ENCODE results near the gene TNFRSF21. TPM values are rescaled to one million over a fixed set of nuclear protein-coding genes. Genes with fewer than 3 reads are reported as not detected.
"Not testable (repeated sequence)": the region's sequence is repeated elsewhere in the genome, so short reads cannot be mapped to it uniquely, and the experiment has no call there.

The TNFRSF21 gene
- total RNA-seq, 2 donors from 2014 or later, result 24.6 to 26.0 TPM

- intact Hi-C loops (cut with DNase I), result no loop called here
- DNase-seq, result no peak
- WGBS, 2 donors, result 56 to 68% methylated on average over 2 of the region's 2 CpGs
Measured at GRCh38 chr6:47337519-47337918, 27.8 kb upstream of the TNFRSF21 start.

DNA sequence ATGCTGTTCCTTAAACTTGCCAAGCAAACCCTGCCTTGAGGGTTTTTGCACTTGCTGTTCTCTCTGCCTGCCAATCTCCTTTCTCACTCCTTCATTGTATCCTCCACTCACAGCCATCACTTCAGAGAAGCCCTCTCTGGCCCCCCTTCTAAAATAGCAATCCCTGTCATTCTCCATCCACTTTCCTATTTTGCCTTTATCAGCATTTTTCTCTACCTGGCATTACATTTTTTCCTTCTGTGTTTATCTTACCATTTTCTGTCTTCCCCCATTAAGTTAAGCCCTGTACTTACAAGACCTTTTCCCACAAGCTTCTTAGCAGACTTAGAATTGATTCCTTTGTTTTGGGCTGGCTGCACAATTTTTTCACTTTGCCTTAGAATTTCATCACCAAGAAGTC is 26.6 kb upstream of the TNFRSF21 start:
- H3K9me3 ChIP-seq, result no peaks in the 10 kb centered on the region
- DNase-seq, result no peak
- H3K4me1 ChIP-seq, result no peaks in the 10 kb centered on the region
- no peaks in the 10 kb centered on the region for H3K36me3 ChIP-seq (replicated peaks in 1 of 2; ENCODE audit: insufficient read depth in 1 of 2, low read depth in 2 of 2)
- no peak for ATAC-seq
- no peak overlapping the region for H3K4me3 ChIP-seq
- intact Hi-C loops (cut with DNase I), result no loop called here
- TF ChIP-seq CTCF (IDR thresholded peaks at IDR 0.05) (no peak), POLR2A (IDR thresholded peaks at IDR 0.05) (no peak)
- H3K27me3 ChIP-seq, result no peaks in the 10 kb centered on the region
- H3K27ac ChIP-seq, result no peak overlapping the region

More at GRCh38 chr6:47337519-47337918, 27.8 kb upstream of the TNFRSF21 start:
- TF ChIP-seq POLR2A (IDR thresholded peaks at IDR 0.05), result no peak
- no peak for TF ChIP-seq CTCF (IDR thresholded peaks at IDR 0.05)
- Histone ChIP-seq H3K9me3 (no peaks in the 10 kb centered on the region), H3K36me3 (replicated peaks in 1 of 2; ENCODE audit: insufficient read depth in 1 of 2, low read depth in 2 of 2) (no peaks in the 10 kb centered on the region), H3K27me3 (no peaks in the 10 kb centered on the region), H3K4me3 (no peak overlapping the region), H3K27ac (no peak overlapping the region), H3K4me1 (no peaks in the 10 kb centered on the region)
- no peak for ATAC-seq

- Histone ChIP-seq H3K27me3 (no peaks in the 10 kb centered on the region), H3K9me3 (no peaks in the 10 kb centered on the region), H3K4me3 (no peak overlapping the region), H3K4me1 (no peaks in the 10 kb centered on the region), H3K36me3 (replicated peaks in 1 of 2; ENCODE audit: insufficient read depth in 1 of 2, low read depth in 2 of 2) (no peaks in the 10 kb centered on the region), H3K27ac (no peak overlapping the region)
- ATAC-seq (no peak), DNase-seq (peak in 1 of 4 donors; percentile 29)
- intact Hi-C loops (cut with DNase I), result no loop called here
- TF ChIP-seq CTCF (IDR thresholded peaks at IDR 0.05), result no peak
- 57 to 66% methylated on average over 6 of the region's 6 CpGs for WGBS, 2 donors
Measured at GRCh38 chr6:47335466-47335865, 25.8 kb upstream of the TNFRSF21 start.

- ATAC-seq (no peak), DNase-seq (no peak)
- Histone ChIP-seq H3K4me3 (no peak overlapping the region), H3K9me3 (no peaks in the 10 kb centered on the region), H3K27me3 (no peaks in the 10 kb centered on the region), H3K27ac (no peak overlapping the region), H3K36me3 (replicated peaks in 1 of 2; ENCODE audit: insufficient read depth in 1 of 2, low read depth in 2 of 2) (no peaks in the 10 kb centered on the region), H3K4me1 (no peaks in the 10 kb centered on the region)
- TF ChIP-seq CTCF (IDR thresholded peaks at IDR 0.05) (no peak), POLR2A (IDR thresholded peaks at IDR 0.05) (no peak)
- intact Hi-C loops (cut with DNase I), result no loop called here
Measured at GRCh38 chr6:47334334-47334733, 24.6 kb upstream of the TNFRSF21 start.

GRCh38 chr6:47328606-47329005 is 18.9 kb upstream of the TNFRSF21 start:
- WGBS, 2 donors, result 79 to 80% methylated on average over 3 of the region's 3 CpGs
- H3K27me3 ChIP-seq; H3K27ac ChIP-seq; H3K36me3 ChIP-seq (replicated peaks in 1 of 2; ENCODE audit: insufficient read depth in 1 of 2, low read depth in 2 of 2); intact Hi-C loops (cut with DNase I); H3K4me1 ChIP-seq; DNase-seq; ATAC-seq; H3K9me3 ChIP-seq; H3K4me3 ChIP-seq: not testable (repeated sequence)

DNA sequence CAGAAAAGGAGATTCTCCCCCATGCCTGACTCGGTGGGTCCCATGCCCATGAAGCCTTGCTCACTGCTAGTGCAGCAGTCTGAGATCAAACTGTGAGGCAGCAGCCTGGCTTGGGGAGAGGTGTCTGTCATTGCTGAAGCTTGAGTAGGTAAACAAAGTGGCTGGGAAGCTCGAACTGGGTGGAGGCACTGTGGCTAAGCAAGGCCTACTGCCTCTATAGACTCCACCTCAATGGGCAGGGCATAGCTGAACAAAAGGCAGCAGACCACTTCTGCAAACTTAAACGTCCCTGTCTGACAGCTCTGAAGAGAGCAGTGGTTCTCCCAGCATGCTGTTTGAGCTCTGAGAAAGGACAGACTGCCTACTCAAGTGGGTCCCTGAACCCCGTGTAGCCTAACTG is 18.4 kb upstream of the TNFRSF21 start:
- H3K27ac ChIP-seq; H3K27me3 ChIP-seq; ATAC-seq; H3K4me3 ChIP-seq; H3K9me3 ChIP-seq; intact Hi-C loops (cut with DNase I); H3K4me1 ChIP-seq; DNase-seq; H3K36me3 ChIP-seq (replicated peaks in 1 of 2; ENCODE audit: insufficient read depth in 1 of 2, low read depth in 2 of 2): not testable (repeated sequence)
- 60 to 71% methylated on average over 4 of the region's 4 CpGs for WGBS, 2 donors

Measured in body of pancreas (tissue), 4 donors.